ENCODE results near the gene MCM3AP.
"Not testable (repeated sequence)": the region's sequence is repeated elsewhere in the genome, so short reads cannot be mapped to it uniquely, and the experiment has no call there.

The MCM3AP gene

DNA sequence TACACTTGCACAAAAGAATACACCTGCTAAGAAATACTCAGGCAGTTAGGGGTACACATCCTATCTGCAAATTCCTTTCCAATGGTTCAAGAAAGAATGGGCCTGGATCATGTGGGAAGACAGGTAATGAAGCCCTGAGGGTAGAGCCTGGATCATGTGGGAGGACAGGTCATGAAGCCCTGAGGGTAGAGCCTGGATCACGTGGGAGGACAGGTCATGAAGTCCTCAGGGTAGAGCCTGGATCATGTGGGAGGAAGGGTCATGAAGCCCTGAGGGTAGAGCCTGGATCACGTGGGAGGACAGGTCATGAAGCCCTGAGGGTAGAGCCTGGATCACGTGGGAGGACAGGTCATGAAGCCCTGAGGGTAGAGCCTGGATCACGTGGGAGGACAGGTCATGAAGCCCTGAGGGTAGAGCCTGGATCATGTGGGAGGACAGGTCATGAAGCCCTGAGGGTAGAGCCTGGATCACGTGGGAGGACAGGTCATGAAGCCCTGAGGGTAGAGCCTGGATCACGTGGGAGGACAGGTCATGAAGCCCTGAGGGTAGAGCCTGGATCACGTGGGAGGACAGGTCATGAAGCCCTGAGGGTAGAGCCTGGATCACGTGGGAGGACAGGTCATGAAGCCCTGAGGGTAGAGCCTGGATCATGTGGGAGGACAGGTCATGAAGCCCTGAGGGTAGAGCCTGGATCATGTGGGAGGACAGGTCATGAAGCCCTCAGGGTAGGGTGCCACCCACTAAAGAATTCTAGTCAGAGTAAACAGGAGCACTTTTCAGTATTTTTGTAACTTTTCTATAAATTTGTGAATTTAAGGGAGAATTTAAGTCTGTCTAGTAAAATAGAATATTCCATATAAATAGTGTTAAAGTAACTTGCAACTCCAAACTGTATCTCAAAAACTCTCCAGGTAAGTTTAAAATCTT, 84.3 kb downstream of the MCM3AP start:
- not testable (repeated sequence) for H3K4me1 ChIP-seq (ENCODE audit: control insufficient read depth, insufficient read depth, low read length, unreplicated experiment); H3K27ac ChIP-seq (ENCODE audit: low read depth, low read length); H3K4me3 ChIP-seq (ENCODE audit: low read depth, low read length); H3K79me2 ChIP-seq (ENCODE audit: control insufficient read depth, insufficient read depth, low read length, unreplicated experiment); H3K27me3 ChIP-seq (ENCODE audit: insufficient read depth, low read length); H2AFZ ChIP-seq (ENCODE audit: low read length, unreplicated experiment)
- H3K36me3 ChIP-seq (ENCODE audit: insufficient read depth, low read length), result peaks cover 16% of the 10 kb centered on the region

DNA sequence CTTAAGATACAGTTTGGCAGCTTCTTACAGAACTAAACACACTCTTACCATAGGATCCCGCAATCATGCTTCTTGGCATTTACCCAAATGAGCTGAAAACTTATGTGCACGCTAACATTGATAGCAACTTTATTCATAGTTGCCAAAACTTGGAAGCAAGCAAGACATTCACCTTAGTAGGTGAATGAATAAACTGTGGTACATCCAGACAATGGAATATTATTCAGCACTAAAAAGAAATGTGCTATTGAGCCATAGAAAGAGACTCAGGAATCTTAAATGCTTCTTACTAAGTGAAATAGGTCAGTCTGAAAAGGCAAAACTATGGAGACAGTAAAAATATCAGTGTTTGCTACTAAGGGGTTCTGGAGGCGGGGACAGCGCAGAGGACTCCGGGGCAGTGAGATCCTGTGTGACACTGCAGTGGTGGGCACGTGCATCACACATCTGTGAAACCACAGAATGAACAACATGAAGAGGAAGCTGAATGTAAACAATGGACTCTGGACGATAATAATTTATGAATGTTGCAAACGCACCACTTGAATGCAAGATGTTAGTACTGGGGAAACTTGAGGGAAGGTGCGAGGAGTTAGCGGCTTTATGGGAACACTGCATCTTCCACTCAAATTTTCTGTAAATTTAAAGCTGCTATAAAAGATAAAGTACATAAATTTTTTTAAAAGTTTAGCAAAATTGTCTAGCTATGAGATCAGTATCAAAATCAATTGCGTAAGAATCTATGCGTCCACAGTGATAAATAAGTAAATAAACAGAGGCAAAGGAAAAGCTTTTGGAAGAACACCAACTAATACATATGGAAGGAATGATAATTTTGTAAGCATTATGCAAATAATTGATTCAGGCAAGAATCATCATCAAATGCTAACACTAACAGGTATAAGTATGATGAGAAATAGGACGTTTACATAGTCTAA, 85.7 kb downstream of the MCM3AP start:
- Histone ChIP-seq H3K36me3 (ENCODE audit: insufficient read depth, low read length) (peaks cover 16% of the 10 kb centered on the region), H3K4me1 (ENCODE audit: control insufficient read depth, insufficient read depth, low read length, unreplicated experiment) (no peaks in the 10 kb centered on the region), H2AFZ (ENCODE audit: low read length, unreplicated experiment) (no peak overlapping the region), H3K79me2 (ENCODE audit: control insufficient read depth, insufficient read depth, low read length, unreplicated experiment) (no peaks in the 10 kb centered on the region), H3K4me3 (ENCODE audit: low read depth, low read length) (no peak overlapping the region), H3K27ac (ENCODE audit: low read depth, low read length) (no peak overlapping the region), H3K27me3 (ENCODE audit: insufficient read depth, low read length) (no peaks in the 10 kb centered on the region)

DNA sequence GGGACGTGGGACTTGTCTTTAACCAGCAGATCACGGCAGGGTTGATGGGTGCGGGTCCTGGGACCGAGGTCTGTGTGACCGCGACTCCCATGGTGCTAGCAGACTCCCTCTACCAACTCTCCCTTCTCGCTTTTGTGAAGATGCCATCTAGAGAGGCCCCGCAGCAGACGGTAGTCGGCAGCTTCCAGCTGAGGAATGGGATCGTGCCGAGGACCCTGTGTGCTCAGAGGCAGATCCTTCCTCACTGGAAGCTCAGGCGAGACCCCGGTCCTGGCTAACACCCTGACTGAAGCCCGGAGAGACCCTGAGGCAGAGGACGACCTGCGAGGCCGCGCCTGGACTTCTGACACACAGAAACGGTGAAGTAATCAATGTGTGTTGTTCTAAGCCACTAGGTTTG, 88.7 kb downstream of the MCM3AP start:
- no peak overlapping the region for H2AFZ ChIP-seq (ENCODE audit: low read length, unreplicated experiment)
- H3K27me3 ChIP-seq (ENCODE audit: insufficient read depth, low read length), result no peaks in the 10 kb centered on the region
- H3K36me3 ChIP-seq (ENCODE audit: insufficient read depth, low read length), result peaks cover 27% of the 10 kb centered on the region
- H3K27ac ChIP-seq (ENCODE audit: low read depth, low read length), result no peak overlapping the region
- H3K4me3 ChIP-seq (ENCODE audit: low read depth, low read length), result no peak overlapping the region
- H3K79me2 ChIP-seq (ENCODE audit: control insufficient read depth, insufficient read depth, low read length, unreplicated experiment), result no peaks in the 10 kb centered on the region
- H3K4me1 ChIP-seq (ENCODE audit: control insufficient read depth, insufficient read depth, low read length, unreplicated experiment), result peaks cover under 1% of the 10 kb centered on the region

DNA sequence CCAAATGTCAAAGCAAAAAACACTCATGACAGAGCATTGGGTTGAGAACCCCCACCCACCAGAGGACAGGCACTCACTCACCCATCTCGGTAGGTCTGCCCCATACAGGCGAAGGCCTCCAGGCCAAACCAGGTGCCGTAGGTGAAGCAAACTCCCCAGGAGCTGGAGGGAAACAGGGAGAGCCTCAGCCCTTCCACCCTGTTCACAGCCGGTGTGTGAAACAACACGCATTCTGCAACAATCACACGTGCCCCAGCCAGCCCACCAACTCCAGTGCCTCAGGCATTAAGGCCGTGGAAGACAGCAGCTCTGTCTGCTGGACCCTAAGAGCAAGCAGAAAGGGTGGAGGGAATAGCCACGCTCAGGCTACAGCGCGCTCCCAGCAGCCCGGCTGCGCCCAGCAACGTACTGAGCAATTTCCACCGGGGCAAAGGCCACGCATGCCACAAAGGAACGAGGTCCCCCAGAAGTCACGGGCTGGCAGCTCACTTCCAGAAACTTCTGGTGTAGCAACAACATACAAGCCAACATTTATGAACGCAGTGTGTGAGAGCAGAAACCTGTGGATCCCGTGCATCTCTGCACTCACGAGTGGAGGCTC, 89.7 kb downstream of the MCM3AP start:
- H3K36me3 ChIP-seq (ENCODE audit: insufficient read depth, low read length), result peaks cover 27% of the 10 kb centered on the region
- no peak overlapping the region for H3K4me3 ChIP-seq (ENCODE audit: low read depth, low read length)
- H3K27ac ChIP-seq (ENCODE audit: low read depth, low read length), result no peak overlapping the region
- no peaks in the 10 kb centered on the region for H3K27me3 ChIP-seq (ENCODE audit: insufficient read depth, low read length)
- H2AFZ ChIP-seq (ENCODE audit: low read length, unreplicated experiment), result no peak overlapping the region
- H3K79me2 ChIP-seq (ENCODE audit: control insufficient read depth, insufficient read depth, low read length, unreplicated experiment), result no peaks in the 10 kb centered on the region
- peaks cover 10% of the 10 kb centered on the region for H3K4me1 ChIP-seq (ENCODE audit: control insufficient read depth, insufficient read depth, low read length, unreplicated experiment)

DNA sequence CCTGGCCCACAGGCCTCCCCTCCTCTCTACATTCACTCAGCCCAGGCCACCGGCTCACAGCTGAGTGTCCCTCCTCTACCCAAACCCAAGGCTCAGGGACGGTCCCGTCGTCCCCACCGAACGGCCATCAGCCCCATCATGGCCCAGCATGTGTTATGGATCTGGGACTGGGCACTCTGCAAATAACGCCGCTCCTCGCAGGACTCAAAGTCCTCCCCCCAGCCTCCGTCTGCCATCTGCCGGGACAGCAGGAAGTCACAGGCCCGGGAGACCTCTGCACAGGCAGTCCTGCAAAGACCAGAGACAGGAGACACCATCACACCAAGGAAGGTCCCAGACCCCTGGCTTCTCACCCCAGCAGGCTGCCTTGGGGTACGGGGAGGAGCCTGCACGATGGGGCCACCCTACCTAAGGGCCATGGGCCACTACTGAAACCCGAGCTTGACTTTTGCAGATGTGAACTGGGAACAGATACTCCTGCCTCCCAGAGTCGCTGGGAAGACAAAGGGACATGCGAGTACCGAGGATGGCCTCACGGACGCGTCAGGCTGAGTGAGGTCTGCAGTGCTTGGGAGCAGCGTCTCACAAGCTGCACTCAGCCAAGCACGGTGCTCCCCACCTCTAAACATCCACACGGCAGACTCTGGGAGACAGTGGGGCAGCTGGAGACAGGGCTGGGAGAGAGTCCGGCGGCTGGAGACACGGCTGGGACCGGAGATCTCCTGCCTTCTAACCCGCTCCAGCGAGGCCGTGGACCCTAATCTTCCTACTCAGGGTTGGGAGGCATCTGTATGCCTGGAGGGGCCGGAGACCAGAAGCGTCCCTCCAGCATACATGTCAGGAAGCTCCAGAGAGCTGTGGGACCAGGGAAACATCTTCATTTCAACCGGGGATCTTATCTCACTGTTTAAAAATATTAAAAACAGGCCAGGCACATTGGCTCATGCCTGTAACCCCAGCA, 90.8 kb downstream of the MCM3AP start:
- H3K4me1 ChIP-seq (ENCODE audit: control insufficient read depth, insufficient read depth, low read length, unreplicated experiment), result peaks cover 16% of the 10 kb centered on the region
- H3K27ac ChIP-seq (ENCODE audit: low read depth, low read length), result no peak overlapping the region
- H3K79me2 ChIP-seq (ENCODE audit: control insufficient read depth, insufficient read depth, low read length, unreplicated experiment), result no peaks in the 10 kb centered on the region
- H3K4me3 ChIP-seq (ENCODE audit: low read depth, low read length), result no peak overlapping the region
- H3K36me3 ChIP-seq (ENCODE audit: insufficient read depth, low read length), result peaks cover 26% of the 10 kb centered on the region
- H2AFZ ChIP-seq (ENCODE audit: low read length, unreplicated experiment), result no peak overlapping the region
- H3K27me3 ChIP-seq (ENCODE audit: insufficient read depth, low read length), result no peaks in the 10 kb centered on the region

DNA sequence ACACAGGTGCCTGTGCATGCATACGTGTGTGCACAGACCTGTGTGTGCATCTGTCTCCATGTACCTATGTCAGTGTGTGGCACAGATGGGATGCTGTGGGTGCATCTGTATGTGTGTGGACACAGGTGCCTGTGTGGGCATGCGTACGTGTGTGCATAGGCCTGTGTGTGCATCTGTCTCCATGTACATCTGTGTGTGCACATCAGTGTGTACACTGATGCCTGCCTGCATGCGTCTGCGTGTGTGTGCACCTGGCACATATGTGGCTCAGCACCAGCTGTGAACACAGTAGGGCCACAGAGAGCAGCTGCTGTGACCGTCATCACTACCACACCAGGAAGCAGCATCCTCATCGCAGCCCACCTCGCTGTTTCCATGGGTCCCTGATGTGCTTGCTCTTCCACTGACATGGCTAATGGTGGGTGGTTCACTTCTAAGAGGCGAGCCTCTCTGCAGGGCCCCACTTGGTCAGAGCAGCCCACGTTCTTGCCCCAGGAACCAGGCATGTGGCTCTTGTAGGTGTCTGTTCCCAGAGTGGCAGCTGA, 91.5 kb downstream of the MCM3AP start:
- peaks cover 23% of the 10 kb centered on the region for H3K4me1 ChIP-seq (ENCODE audit: control insufficient read depth, insufficient read depth, low read length, unreplicated experiment)
- H3K79me2 ChIP-seq (ENCODE audit: control insufficient read depth, insufficient read depth, low read length, unreplicated experiment), result no peaks in the 10 kb centered on the region
- no peaks in the 10 kb centered on the region for H3K27me3 ChIP-seq (ENCODE audit: insufficient read depth, low read length)
- H3K36me3 ChIP-seq (ENCODE audit: insufficient read depth, low read length), result peaks cover 20% of the 10 kb centered on the region; the same call in 1 of the 2 replicates
- H3K27ac ChIP-seq (ENCODE audit: low read depth, low read length), result no peak overlapping the region
- no peak overlapping the region for H2AFZ ChIP-seq (ENCODE audit: low read length, unreplicated experiment)
- H3K4me3 ChIP-seq (ENCODE audit: low read depth, low read length), result no peak overlapping the region

DNA sequence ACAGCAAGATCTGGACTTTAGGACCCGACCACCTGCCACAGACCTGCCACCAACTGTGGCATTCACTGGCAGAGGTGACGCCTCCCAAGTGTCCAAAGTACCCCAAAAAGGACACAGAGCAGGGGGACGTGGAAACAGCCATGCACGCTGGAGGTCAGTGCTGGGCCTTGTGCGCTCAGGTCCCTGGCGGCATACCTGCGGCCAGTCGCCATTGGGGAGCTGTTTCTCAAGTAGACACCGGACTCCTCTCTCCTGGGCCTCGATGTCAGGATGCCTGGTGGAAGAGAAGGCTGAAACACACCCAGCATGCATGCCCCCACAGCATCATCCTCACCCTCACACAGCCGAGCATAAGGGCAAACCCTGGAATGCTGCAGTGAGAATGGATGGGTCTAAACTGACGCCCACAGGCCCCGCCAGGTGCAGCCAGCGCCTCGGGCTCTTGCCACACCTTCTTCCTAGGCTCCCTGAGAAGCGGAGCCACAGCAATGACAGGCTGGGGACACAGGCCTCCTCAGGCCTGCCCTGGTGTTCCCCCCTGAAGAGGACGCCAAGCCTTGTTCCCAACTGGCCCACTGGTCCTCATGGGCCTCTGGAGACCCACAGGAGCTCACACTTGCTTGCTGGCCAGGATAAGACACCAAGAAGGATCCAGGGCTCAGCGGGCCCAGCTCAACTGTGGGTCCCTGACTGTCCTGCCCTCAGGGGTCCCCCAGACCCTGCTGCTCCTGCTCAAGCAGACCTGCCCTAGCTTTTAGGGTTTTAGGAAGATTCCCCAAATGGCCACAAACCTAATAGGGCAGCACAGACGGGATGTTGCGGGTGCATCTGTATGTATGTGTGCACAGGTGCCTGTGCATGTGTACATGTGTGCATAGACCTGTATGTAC, 93.5 kb downstream of the MCM3AP start:
- Histone ChIP-seq H3K36me3 (ENCODE audit: insufficient read depth, low read length) (peaks cover 19% of the 10 kb centered on the region; the same call in 1 of the 2 replicates), H3K4me1 (ENCODE audit: control insufficient read depth, insufficient read depth, low read length, unreplicated experiment) (peaks cover 36% of the 10 kb centered on the region), H2AFZ (ENCODE audit: low read length, unreplicated experiment) (no peak overlapping the region), H3K4me3 (ENCODE audit: low read depth, low read length) (no peak overlapping the region), H3K27me3 (ENCODE audit: insufficient read depth, low read length) (no peaks in the 10 kb centered on the region), H3K79me2 (ENCODE audit: control insufficient read depth, insufficient read depth, low read length, unreplicated experiment) (no peaks in the 10 kb centered on the region), H3K27ac (ENCODE audit: low read depth, low read length) (no peak overlapping the region)

DNA sequence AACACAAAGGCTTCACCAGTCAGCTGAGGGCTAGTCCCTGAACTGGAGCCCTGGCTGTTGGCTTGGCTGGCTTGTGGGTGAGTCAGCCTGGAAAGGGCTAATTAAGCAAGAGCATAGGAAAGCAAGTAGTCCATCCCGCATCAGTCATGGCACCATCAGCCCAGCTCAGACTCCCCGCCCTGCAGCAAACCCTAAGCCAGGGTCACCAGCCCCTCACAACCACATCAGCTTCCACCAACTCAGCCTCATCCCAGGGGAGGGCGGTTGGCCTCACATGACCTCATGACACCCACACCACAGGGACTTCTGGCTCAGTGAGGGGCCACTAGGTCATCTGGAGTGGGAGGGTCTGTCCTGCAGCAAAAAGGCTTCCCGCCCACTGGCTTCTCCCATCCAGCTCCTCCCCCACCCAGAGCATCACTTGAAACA, 94.1 kb downstream of the MCM3AP start:
- Histone ChIP-seq H3K79me2 (ENCODE audit: control insufficient read depth, insufficient read depth, low read length, unreplicated experiment) (no peaks in the 10 kb centered on the region), H3K4me3 (ENCODE audit: low read depth, low read length) (no peak overlapping the region), H3K4me1 (ENCODE audit: control insufficient read depth, insufficient read depth, low read length, unreplicated experiment) (peaks cover 36% of the 10 kb centered on the region), H2AFZ (ENCODE audit: low read length, unreplicated experiment) (no peak overlapping the region), H3K27me3 (ENCODE audit: insufficient read depth, low read length) (no peaks in the 10 kb centered on the region), H3K27ac (ENCODE audit: low read depth, low read length) (peak overlapping the region; percentile 56), H3K36me3 (ENCODE audit: insufficient read depth, low read length) (peaks cover 15% of the 10 kb centered on the region; the same call in 1 of the 2 replicates)
